NCI-H1436 (cell line): ENCODE results near the gene VPS51.
A peak's percentile ranks its signal among the peaks of the same experiment; 100 is the strongest.

Experiments used
- DNase-seq: peaks from one replicate; lab custom pipeline; 2025; lab: John Stamatoyannopoulos, UW

The VPS51 gene

DNA sequence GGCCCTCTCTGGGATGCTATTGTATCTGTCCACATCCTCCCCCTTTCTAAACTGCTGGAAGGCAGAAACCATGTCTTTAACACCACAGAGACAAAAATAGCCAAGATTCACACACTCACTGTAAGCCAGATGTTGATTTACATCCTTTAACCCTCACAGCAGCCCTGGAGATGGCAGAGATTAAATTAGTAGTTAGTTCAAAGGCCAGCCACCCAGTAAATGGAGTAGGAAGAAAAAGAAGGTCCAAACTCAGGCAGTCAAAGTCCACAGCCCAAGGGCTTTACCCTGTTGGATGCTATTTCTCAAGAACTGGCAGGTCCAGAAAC lies 23.6 kb downstream of the VPS51 start:
- no peak for DNase-seq

DNA sequence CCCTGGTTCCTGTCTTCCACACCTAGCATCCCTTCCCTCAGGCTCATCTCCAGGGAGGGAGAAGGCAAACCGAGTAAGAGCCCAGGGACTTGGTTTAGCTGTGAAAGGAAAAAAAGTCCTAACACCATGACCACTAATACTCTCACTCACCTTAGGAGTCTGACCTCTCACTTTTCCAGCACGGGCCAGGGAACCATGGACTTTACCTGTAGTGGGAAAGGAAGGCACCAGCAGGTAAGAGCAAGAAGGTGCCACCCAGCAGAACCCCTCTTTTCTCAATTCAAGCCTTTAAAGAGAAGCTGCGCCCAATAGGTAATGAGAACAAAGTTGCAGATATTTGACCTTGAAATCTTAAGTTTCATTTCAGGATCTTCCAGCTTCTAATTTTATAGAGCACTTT lies 24.8 kb downstream of the VPS51 start:
- DNase-seq: no peak

DNA sequence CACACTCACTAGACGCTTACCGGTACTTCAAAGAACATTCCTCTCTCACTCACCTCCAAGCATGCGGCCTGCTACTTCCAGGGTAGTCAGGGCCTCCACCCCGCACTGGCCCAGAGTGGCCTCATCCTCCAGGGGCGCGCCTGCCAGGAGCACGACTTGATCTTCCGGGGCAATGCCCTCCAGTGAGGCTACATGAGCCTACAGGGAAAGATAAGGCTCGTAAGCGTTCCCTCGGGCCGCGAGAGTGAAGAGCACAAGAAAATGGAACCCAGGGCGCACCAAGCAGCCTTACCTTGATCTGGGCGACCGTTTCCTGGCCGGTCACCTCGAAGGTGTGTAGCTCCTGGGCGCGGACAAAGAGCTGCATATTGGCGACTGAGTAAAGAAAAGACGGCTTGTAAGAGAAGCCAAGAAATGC lies 25.4 kb downstream of the VPS51 start:
- no peak for DNase-seq

DNA sequence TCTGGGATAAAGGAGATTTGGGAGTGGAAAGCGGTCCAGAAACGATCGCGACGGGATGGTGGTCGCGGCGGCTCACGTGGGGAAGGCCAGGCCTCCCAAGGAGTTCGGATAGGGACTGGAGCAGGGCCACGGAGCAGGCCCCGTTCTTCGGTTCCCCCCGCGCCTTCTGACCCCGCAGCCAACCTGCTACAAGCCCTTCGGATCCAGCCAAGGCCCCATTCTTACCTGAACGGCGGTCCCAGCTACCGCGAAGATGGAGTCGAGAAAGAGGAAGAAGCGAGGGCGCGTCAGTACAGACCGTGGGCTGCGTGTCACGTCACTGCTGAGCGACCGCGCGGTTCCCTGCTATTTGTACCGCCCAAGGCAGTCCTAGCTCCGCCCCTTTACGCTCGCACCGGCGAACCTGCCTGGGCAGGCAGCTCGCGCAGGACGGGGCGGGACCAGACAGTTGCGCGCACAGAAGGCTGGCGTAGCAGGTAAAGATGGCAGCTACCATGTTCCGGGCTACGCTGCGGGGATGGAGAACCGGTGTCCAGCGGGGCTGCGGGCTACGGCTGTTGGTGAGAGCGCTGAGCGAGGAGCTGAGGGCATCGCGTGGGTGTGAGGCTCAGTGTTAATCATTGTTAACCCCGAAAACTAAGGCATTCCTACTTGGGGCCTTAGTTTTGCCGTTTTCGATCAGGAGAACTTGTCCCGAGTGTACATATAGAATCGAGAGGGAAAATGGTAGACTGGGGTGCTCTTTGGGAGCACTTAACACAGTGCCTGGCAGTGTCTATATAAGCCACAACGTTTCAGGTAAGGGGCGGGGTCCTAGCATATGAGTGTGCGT lies 26.1 kb downstream of the VPS51 start, which contains the start of the genes FAU and MRPL49:
FAU (minus strand) TSS at position 270 of the 832 bp plus-strand sequence. CDS start 321 bp downstream, outside the sequence.
MRPL49 (plus strand) TSS at position 457 of the 832 bp plus-strand sequence; CDS start at position 483, 26 bp downstream.
- DNase-seq: peak; percentile 98

DNA sequence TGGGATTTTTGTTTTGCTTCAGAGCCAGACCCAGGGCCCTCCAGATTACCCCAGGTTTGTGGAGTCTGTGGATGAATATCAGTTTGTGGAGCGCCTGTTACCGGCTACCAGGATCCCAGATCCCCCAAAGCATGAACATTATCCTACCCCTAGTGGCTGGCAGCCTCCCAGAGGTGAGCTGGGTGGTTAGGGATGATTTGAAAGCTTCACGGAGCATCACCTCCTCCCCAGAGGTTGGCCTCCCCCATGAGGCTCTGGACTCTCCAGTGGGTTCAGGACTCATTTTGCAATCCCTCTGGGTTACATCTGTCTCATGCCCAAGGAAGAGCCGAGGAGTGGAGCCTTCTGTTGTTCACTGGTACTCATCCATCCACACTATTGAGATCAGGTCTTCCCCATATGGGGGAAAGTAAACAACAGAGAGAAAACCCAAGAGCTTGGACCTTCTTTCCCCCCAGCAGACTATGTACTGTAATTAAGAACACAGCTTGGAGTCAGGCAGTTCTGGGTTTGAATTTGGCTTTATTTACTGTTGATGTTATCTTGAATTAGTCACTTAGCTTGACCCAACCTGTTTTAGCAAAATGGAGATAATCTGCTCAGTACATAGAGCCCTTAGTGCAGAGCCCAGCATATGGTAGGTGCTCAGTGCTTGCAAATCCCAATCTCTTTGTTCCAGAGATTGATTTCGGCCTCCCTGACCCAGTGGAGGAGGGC lies 28.6 kb downstream of the VPS51 start:
- DNase-seq: no peak

DNA sequence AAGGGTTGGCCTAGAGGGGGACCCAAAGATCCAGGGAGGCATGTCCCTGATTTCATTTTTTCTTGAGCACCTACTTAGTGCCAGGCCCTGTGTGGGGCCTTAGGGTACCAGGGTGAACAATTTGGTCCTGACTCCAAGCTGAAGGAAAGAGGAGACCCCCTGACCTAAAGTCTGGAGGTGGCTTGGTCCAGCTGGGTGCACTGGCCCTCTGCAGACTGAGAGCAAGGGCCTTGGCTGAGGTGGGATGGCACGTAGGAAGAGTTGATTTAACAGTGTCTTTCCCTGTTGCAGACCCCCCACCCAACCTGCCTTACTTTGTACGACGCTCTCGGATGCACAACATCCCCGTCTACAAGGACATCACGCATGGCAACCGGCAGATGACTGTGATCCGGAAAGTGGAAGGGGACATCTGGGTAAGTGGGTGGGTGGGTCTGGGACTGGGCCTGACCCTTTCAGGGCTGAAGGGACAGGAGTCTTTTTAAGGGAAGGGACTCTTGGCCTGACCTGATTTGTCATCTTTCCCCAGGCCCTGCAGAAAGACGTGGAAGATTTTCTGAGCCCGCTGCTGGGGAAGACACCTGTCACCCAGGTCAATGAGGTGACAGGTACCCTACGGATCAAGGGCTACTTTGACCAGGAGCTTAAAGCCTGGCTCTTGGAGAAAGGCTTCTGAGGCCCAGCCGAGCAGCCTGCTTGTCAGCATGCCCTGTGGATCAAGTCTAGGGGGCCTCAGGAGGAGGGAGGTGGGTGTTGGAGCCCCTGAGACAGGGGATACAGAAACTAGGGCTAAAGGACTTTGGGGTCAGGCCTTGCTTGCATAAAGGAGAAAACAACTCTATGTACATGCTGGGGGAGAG lies 29.4 kb downstream of the VPS51 start:
- DNase-seq: no peak

DNA sequence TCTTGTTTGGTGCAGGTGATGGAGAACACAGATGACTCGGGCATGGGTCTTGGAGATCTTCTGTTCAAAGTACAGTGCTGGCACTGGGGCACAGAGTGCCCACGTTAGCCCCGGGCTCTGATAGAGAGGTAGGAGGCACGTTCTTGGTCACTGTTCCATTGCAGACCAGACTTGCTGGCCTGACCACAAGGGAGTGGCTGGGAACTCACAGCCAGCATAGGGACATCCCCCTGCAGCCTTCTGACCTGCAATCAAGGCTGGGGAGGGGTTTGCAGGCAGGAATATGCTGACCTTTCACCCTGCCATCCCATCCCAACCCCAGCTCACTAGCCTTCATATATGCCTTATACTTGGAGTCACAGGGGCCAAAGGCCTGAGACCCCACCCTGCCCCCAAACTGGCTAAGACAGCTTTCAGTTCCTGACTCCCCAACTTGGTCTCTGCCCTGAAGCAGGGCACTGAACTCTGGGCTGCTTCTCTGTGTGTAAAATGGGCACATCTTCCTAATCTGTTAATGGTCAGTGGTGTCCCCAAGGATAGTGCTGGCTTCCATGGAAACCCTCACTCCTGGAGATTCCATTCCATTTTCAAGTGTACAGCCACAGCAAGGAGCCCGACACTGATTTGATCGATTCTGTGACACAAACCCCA lies 30.7 kb downstream of the VPS51 start:
- DNase-seq: no peak

DNA sequence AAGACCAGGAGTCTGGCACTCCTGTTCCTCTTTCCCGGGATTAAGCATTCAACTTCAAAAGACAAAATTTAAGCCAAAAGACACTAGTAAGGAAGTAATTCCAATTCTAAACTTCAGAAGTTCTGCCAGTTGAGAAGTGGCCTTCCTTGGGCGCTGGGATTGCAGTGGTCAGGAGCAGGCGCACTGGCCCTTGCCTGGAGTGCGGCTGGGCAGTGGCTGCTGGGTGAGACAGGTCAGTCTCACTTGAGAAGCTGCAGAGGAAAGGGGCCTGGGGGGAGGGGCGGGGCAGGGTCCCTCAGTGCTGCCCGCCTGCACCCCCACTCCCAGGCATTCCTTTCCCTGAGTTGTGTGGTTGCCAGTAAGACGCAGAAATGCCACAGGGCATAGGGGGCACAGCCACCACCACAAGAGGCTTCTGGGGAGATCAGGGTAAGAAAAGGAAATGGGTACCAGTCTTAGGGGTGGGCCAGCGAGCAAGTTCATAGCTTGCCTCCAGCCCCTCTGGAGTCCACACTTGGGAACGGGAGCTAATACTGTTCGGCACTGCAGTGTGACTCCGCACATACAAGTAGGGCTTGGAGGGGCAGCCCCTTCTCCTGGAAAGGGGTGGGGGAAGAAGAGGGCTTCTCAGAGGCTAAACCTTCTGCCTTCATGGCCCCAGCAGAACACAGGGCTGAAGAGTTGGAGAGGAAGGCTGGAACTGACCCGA lies 31.6 kb downstream of the VPS51 start:
- no peak for DNase-seq

DNA sequence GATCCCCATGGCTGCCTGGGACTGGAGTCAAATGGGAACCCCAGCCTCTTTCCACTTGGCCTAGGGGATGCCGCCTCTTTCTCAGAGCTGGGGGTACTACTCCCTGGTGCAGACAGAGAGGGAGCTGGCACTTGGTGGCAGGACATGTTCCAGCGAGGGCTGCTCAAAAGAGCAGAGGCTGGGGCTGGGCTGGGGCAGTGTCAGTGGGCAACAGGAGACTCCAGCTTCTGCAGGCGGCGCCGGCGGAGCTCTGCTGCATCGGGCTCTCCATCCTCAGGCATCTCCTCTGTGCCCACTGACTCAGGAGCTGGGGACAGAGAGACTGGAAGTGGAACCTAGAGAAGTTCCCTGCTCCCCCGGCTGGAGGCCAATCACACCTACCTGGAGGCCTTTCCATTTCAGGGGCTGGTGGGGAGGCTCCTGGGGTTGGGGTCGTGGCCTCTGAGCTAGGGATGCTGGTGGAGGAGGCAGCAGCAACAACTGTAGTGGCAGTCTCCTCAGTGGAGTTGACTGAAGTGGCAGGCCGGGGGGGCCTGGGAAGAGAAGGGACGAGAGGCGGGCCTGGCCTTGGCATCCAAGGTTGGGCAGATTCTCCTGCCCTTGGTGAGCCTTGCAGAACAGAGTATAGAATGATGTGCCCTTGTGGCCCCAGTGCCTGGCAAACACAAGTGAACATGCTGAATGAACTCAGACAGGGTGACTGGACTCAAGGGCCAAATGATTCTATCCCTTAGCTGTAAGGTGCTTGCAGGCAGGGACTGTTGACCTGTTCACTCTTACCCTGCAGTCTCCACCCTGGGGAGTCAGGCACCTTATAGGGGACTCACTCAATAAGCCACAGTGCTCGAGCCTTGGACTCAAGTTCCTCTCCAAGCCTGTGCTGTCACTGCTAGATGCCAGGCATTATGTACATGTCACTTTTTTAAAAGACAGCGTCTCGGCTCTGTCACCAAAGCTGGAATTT lies 32.5 kb downstream of the VPS51 start:
- DNase-seq: no peak

DNA sequence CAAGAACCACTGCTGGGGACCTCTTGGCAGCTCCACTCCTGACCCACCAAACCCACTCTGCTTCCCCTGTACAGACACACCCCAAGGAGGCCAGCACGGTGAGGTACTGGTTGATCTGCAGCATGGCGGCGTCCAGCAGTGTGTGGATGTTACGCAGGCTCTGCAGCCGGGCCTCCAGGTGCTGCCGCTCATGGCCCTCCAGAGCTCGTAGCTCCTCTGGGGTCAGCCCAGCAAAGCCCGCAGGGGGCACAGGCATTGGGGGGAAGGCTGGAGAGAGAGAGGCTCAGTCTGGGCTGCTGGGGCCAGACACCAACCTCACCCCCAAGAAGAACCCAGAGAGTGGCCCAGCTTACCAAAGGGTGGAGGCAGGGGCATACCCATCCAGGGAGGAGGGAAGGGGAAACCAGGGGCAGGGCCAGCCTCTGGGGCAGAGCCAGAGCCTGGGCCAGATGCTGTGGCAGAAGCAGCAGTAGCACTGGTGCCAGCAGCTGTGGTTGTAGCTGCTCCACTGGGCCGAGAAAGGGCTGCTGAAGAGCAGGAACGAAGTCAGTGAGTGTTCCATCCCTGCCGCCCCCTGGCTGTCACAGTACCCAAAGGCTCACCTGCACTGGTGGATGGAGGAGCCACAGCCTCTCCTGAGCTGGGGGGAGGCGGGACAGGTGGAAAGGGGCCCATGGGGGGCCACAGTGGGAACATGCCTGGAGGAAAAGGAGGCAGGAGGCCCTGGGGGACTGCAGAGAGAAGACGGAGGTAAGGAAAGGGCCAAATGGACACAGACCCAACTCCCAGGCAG lies 33.8 kb downstream of the VPS51 start:
- no peak for DNase-seq

DNA sequence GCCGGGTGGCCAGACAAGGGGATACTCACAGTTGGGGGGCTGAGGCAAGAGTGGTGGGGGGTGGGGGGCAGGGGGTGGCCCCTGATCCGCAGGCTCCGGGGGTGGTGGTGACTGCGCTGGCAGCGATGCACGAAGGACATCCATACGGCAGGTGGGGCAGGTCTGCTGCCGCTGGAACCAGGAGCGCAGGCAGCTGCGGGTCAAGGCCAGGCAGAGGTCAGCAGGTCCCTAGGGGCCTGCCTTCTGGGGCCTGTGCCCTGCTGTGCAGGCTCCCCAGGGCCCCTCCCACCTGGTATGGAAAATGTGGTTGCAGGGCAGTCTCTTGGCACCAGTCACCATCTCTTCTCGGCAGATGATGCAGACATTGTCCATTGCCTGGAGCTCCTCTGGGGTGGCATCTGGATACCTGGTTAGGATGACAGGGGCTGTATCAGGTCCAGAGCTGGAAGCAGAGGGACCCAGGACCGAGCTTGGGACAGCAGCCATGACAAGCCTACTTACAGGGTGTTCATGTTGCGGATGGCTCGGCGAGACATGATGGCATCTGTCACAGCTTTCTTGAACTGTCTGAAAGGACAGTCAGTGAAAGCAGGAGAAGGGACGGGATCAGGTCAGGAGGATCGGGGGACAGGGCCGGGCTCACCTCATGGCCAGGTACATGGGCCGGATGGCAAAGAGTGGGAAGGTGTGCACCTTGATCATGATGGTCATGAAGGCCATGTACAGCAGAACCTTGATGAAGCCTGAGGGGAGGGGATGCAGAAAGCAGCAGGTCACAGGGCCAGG lies 34.8 kb downstream of the VPS51 start:
- DNase-seq: no peak

DNA sequence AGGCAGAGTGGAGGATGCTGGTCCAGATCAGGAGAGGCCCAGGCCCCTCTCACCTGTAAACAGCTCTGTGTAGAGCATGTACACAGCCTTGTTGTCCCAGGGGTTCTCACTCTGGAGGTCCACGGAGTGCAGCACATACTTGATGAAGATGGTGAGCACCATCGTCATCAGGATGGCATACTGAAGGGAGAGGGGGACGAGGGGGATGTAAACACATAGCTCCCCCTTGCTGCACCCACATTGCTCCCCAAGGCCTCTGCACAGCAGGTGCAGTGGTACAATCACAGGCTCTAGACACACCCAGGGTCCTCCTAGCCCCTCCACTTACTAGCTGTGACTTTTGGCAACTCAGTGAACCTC lies 35.4 kb downstream of the VPS51 start:
- no peak for DNase-seq

DNA sequence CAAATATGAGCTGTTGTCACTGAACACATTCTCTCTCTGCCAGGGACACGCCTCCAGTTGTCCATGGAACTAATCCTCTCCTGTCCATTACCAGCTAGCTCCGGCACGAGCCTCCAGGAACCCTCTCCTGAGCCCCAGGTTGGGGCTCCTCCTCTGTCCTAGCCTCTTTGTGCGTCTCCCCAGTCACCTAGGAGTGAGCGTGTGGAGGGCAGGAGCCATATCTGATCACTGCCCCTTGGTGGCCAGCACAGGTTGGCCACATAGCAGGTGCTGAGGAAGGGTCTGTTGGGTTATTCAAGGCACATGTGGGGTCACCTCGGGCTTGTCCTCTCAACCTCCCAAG lies 35.9 kb downstream of the VPS51 start:
- no peak for DNase-seq

DNA sequence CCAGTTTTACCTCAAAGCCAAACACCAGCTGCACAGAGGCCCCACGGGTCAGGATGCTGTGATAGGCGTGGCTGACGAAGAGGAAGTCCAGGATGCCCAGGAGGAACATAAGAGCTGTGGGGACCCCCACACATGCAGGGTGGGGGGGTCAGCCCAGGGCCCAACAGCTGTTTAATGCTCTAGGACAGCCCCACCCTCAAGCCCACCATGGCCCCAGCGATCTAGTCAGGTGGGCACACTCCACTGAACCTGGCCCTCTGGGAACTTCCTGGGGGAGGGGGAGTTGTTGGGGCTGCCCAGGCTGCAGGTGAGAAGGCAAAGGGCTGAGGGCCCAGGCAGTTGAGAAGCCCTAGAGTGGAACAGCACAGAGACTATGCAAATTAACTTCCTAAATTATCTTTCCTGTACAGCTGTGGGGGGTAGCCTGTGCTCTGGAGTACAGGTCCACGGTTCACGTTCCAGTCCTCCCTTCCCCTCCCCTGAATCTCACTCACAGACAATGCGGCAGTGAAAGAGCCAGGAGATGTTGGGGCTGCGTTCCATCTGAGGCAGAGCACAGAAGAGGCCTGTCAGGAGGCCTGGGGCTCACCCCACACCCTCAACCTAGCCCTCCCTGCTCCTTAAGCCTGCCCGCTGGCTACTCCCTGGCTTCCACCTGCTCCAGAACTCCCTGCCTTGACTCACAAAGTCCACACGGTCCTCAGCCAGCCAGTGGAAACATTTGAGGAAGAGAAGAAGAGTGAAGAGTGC lies 36.4 kb downstream of the VPS51 start:
- DNase-seq: no peak

DNA sequence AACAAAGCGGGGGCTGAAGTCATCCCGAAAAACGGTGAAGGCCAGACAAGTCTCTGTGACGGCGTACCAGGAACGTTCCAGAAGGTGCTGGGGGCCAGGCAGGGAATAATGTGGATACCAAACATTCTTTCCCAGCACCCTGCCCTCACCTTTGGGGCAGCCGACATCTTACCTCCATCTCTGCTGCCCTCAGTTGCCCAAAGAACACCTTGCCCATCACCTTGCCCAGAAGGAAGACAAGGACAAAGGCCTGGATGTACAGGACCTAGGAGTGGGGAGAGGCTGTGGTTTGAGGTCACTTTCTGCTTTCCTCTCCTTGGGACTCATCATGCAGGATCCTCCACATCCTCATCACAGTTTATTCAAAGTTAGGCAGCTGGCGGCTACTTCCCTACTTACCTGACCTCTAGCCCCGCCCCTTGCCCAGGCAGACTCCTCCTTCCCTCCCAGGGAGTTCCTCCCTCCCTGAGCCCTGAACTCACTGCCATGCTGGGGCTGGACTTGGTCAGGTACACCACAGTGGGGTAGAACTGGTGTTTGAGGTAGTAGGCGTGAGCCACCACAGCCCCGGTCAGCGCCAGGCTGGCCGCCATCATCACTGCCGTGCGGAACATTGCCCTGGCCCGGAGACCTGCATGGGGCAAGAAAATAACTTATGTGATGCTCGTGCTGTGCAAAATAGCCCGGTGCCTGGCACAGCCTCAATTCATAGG lies 37.1 kb downstream of the VPS51 start:
- DNase-seq: no peak

DNA sequence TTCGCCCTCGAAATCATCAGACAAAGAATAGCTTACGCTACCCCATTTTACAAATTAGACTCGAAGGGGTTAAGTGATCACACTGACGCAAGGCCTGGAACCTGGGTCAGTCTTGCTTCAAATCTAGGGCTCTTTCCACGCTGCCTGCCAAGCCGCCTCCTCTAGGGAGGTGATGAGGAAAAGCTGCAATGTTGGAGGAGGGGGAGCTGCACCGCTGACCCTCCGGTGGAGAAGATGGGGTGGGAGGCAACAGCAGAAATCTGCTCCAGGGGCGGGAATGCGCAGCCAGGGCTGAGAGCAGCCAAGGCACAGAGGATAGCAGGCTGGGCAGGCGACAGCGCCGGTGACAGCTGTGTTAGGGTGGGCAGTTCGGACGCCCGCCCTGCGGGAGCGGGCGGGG lies 37.7 kb downstream of the VPS51 start:
- no peak for DNase-seq

DNA sequence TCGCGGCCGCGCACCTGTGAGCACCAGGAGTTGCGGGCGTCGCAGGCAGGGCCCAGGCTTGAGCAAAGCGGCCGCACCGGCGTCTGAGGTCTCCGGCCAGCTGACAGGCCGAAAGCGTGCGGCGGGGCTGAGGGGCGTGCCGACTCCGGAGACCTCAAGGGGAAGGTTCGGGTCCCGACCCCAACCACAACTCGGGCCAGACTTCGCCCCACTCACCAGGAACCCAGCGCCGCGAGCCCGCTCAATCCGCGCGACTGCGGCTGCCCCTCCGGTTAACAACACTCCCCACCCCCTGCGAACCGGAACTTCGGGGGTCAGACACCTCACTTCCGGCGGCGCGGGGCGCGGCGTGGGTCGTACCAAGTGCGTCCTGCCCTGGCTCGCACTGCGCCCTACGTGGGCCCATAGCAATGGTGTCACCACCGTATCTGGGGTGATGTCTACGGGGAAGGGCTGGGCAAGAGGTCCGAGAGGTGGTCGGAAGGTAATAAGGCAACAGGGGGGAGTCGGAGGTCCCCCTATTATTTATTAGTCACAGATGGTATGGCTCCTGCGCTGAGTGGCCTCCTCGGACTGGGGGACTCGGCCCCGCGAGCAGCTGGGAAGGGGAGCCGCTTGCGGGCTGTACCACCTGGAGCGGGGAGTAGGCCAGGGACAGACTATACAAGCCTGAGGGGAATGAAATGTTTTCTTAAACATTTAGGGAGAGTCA lies 38.4 kb downstream of the VPS51 start, which contains the start of gene SYVN1:
SYVN1 (minus strand) TSS at position 280 of the 712 bp plus-strand sequence. CDS start 918 bp downstream, outside the sequence.
- peak; percentile 81 for DNase-seq
